GM12864 (cell line): Measurements from ENCODE around the gene ADGRD1.

Source experiments
- DNase-seq: peaks from one replicate; pipeline ENCODE4 v3.0.0-alpha.2; 2011; ENCODE audit warnings: low read depth
- H3K4me3 ChIP-seq: 2 replicates; pipeline ENCODE4 v1.5.1; 2011; ENCODE audit warnings: mild to moderate bottlenecking, low read depth, low read length, control low read depth
- TF ChIP-seq, protein P1 (sequence below): IDR thresholded peaks from 2 replicates; pipeline ENCODE4 v1.5.1; 2011; ENCODE audit warnings: low read depth, mild to moderate bottlenecking, moderate library complexity, low read length, control low read depth, inconsistent platforms; ENCODE audit errors: missing control alignments

The ADGRD1 gene

GRCh38 chr12:131098178-131098981 is 144.7 kb downstream of the ADGRD1 start:
- TF ChIP-seq, protein P1, sequence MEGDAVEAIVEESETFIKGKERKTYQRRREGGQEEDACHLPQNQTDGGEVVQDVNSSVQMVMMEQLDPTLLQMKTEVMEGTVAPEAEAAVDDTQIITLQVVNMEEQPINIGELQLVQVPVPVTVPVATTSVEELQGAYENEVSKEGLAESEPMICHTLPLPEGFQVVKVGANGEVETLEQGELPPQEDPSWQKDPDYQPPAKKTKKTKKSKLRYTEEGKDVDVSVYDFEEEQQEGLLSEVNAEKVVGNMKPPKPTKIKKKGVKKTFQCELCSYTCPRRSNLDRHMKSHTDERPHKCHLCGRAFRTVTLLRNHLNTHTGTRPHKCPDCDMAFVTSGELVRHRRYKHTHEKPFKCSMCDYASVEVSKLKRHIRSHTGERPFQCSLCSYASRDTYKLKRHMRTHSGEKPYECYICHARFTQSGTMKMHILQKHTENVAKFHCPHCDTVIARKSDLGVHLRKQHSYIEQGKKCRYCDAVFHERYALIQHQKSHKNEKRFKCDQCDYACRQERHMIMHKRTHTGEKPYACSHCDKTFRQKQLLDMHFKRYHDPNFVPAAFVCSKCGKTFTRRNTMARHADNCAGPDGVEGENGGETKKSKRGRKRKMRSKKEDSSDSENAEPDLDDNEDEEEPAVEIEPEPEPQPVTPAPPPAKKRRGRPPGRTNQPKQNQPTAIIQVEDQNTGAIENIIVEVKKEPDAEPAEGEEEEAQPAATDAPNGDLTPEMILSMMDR: no peak
- no peak overlapping the region for H3K4me3 ChIP-seq
- DNase-seq: no peak

- TF ChIP-seq, protein P1: no peak
- no peak for DNase-seq
Observed at GRCh38 chr12:131100031-131100674, 146.4 kb downstream of the ADGRD1 start.

DNA sequence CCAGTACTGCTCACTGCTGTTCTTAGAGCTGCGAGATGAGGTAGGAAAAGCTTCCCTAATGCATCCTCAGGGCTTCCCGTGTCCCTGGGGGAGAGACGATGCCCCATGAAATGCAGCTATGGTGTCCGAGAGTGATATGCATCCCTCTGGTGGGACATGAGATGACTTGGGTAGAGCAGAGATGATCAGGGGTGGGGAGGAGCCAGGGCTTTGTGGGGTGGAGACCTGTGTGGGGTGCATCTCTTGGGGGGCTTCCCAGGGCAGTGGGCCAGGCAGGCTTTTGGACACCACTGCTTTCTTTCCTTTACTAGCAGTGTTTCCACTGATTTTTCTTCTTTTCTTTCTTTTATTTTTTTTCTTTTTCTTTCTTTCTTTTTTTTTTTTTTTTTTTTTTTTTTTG is 147.3 kb downstream of the ADGRD1 start:
- DNase-seq: no peak
- no peak overlapping the region for H3K4me3 ChIP-seq
- TF ChIP-seq, protein P1: no peak

More at GRCh38 chr12:131100031-131100674, 146.4 kb downstream of the ADGRD1 start:
- no peak overlapping the region for H3K4me3 ChIP-seq

DNA sequence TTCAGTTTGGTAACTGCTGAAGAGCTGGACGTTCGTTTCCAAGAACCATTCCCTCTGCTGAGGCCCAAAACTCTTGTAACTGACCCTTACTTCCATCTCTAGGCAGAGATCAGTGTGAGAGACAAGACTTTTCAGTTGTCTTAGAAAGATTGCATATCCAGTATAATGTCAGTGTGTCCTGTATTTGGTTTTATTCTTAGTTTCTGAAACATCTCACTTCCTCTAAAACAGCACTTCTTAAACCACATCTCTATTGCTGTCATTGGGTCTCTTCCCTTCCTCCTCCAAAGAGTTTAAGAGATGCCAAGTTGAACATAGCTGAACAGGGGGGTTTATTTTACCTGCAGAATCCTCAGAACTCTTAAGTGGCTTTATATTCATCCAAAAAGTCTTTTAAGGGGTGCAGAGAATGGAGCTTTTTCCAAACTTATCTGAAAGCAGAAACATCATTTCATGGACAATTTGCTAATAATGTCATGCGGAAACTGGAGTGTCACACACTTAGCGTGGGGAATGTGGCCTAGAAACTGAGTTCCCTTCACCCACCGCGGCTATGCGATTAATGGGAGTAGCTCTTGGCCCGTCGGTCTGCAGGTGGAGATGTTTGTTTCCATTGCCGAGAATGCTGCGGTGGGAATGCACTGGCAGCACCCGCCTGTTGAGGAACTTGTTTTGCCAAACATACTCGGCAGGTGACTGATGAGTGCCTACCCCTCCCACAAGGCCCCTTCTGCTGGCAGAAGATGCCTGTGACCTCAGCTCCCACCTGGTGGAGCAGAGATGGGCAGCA is 148.2 kb downstream of the ADGRD1 start:
- no peak overlapping the region for H3K4me3 ChIP-seq
- TF ChIP-seq, protein P1: no peak
- no peak for DNase-seq

GRCh38 chr12:131102493-131102931 is 148.8 kb downstream of the ADGRD1 start:
- no peak overlapping the region for H3K4me3 ChIP-seq
- TF ChIP-seq, protein P1: no peak
- no peak for DNase-seq

DNA sequence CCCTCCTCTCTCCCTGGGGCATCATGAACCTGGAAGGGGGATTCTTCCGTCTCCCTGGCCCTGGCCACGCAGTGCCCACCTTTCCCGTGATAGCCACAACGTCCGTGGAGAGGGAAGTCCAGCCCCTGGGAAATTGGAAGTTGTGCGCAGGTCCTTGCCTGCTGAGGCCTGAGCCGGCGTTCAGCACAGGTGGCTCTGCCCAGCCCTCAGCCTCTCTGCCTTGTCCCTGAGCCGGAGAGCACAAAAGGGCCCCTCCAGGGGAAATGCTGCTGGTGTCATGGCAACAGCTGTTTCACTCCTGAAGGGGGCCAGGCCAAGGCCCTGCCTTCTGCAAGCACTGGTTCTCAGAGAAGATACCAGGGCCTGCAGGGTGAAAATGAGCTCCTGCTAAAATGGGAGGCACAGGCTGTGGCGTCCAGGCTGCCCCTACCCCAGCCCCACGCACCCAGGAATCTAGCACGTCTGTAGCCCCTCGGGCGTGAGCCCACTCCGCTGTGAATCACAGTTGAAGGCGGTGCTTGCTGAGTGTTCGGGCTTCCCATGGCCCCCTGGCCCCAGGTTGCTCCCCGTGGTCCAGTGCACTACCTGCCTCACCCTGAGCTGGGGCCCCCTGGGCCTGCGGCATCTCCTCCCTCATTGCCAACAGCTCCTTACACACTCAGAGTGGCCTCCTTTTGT is 149.4 kb downstream of the ADGRD1 start:
- no peak overlapping the region for H3K4me3 ChIP-seq
- DNase-seq: no peak
- TF ChIP-seq, protein P1: no peak
